COLO829 (cell line): ENCODE results near the gene CELA3B.
"Not testable (repeated sequence)": the region's sequence is repeated elsewhere in the genome, so short reads cannot be mapped to it uniquely, and the experiment has no call there.

Source experiments
- DNase-seq: peaks from one replicate; pipeline ENCODE4 v3.0.0; 2012; ENCODE audit warnings: low spot score

Gene CELA3B, protein sequence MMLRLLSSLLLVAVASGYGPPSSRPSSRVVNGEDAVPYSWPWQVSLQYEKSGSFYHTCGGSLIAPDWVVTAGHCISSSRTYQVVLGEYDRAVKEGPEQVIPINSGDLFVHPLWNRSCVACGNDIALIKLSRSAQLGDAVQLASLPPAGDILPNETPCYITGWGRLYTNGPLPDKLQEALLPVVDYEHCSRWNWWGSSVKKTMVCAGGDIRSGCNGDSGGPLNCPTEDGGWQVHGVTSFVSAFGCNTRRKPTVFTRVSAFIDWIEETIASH

DNA sequence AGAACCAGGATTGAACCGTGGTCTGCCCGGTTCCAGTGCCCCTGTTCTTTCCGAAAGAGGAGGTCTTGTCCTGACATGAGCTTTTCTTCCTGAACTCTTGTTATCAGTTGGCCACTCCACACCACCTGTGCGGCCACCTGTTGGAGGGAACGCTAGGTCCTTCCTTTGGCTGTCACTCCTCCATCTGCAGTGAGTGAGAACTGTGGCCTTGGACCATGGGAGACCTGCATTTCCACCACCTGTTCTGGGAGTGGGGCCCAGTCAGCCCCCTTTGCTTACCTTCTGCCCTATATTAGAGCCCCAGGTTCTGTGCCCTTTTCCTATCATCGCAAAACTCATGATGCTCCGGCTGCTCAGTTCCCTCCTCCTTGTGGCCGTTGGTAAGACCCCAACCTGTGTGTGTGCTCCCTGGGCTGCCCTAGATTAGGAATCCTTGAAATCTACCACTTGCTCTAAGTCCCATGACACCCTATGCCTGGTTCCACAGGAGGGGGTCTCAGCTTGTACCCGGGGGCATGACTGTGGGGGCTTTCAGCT is at the start of gene CELA3B:
Gene CELA3B, plus strand, starts transcription at position 320 of the 537 bp plus-strand sequence. Its CDS starts 18 bp downstream, at position 338.
- not testable (repeated sequence) for DNase-seq

DNA sequence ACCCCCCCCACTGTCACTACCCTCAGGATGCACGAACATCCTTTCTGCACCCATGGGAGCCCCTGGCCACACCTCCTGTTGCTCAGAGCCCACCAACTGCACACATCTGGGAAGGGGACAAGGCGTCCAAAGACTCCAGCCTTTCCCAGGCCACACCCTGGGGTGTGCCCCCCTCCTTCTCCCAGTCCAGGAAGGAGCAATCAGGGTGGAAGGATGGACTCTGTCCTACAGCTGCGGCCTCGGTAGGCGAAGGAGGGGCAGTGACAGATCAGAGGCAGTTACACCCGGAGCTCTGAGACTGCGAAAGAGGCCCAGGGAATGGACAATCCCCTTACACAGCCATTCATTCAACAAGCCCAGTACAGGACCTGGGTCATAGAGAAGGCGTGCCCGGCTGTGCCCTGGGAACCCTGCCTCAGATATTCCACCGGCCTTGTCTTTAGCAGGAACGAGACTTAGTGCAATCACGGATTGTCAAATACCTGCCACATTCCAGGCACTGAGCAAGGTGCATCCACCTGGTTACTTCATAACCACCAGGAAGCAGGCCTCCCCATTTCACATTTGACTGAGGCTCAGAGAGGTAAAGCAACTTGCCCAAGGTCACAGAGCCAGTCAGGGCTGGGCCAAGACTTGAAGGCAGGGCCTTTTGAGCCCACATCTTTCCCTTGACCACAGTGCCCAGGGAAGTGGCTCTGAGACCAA is 49.1 kb upstream of the CELA3B start:
- no peak for DNase-seq

DNA sequence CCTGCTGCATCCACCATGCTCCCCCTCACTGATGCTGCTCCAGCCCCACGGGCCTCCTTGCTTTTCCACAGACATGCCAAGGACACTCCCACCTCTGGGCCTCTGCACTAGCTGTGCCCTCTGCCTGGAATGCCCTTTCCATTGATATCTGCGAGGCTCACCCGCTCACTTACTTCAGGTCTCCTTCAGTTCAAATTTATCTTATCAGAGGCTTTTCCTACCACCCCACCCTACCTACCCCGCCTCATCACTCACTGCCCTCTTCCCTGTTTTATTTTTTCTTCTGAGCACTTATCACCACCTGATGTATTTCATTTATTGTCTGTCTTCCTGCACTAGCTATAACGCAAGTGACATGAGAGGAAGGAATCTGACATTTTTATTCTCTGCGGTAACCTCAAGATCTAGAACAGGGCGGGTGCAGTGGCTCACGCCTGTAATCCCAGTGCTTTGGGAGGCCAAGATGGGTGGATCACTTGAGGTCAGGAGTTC is 46.7 kb upstream of the CELA3B start:
- no peak for DNase-seq

DNA sequence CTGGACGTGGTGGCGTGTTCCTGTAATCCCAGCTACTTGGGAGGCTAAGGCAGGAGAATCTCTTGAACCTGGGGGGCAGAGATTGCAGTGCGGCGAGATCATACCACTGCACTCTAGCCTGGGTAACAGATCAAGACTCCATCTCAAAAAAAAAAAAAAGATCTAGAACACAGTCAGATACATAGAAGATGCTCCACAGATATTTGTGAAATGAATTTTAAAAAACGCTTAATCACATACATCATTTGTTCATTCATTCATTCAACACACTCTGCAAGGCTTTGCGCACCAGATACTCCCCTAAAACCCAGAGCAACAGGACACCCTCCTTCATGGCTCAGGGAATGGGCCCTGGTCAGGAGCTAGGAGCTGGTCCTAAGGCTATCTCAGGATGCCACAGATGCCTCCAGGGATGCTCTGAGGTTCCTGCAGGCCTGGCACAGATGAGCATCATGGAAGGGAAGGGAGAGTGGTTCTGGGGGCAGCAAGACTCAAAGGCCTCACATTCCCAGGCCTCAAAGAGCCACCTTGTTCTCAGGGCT is 46.1 kb upstream of the CELA3B start:
- DNase-seq: no peak

DNA sequence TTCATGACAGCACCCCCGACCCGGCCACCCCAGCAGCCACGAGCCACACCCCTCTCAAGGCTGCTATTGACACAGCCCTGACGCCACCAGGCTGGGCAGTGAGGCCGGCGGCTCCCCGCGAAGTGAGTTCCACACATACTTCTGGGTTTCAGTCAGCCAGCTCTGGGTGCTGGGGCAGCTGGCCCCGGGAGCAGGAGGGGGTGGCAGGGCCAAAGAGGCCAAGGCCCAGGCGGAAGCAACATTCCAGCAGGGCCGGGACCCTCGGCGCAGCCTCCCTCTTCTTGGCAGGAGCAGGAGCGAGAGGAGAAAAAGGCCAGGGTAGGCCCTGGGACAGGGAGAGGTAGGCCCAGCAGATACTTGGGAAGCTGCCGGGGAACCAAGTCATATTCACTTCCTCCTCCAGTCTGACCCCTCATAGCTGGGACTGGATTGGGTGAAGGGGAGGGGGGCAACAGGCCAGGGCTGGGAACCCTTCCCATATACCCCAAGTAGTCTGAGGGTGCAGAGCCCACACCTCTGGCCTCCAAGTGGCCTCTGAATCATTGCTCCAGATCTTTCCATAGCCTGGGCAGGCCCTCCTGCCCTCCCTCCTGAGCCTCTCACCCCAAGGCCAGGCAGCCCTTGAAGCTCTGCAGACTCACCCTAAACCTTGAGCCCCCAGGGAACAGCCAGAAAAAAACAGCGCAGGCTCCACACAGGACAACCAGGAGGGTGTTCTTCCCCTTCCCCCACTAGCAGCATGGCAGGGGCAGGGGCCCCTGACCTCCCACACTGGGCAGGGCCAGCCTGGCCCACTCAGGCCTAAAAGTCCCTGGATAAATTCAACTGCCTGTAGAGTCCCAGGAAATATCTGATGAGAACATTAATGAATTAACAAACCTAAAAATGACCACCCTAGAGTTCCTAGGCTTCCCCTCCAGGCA is 45.4 kb upstream of the CELA3B start:
- DNase-seq: no peak

DNA sequence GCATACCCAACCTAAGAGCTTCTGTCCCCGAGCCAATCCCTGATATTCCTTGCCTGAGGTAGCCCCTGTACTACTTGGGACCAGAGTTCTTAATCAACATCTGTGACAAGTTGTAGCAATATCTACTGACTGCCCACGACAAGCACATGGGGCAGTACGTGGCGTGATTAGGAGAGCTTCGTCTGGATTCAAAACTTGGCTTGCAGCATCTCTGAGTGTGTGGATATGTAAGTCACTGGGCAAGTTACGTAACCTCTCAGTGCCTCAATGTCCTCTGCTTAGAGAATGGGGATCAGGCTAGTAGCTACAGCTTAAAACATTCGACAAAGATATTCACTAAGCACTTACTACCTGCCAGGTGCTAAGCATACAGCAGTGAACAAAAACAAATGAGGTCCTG is 44.7 kb upstream of the CELA3B start:
- no peak for DNase-seq

DNA sequence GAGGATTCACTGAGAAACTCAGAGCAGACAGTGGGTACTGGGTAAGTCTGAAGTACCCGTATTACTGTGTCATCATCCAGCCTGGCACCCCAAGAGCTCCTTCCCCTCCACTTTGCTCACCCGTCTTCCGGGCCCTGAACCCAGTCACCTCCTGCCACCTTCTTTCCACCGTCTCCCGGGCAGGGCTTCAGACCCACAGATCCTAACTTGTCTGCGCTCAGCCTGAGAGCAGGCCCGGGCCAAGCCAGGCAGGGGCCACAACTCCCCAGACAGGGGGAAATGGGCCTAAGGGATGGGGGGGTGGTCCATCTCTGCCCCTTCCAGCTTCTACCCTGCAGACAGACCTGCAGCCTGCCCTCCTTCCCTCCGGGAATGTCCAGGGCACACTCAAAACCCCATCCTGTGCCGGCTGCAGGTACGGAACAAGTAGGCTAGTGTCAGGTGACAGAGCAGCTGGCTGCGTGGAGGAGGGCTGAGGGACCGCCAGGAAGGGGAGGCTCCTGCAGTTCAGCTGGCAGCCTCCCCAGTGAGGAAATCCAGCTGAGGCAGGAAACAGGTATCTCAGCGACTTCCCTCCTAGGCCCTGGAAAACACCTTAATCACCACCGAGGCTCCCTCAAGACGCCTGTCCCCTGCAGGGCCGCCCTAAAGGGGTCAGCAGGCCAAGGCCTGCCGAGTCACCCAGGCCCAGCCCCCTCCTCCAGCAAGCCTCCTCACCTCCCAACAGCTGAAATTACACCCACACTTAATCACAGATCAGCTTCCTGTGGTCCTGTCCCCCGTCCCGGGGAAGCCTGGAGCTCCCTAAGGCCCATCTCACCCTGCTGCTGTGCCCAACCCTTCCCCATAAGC is 43.2 kb upstream of the CELA3B start:
- DNase-seq: no peak

DNA sequence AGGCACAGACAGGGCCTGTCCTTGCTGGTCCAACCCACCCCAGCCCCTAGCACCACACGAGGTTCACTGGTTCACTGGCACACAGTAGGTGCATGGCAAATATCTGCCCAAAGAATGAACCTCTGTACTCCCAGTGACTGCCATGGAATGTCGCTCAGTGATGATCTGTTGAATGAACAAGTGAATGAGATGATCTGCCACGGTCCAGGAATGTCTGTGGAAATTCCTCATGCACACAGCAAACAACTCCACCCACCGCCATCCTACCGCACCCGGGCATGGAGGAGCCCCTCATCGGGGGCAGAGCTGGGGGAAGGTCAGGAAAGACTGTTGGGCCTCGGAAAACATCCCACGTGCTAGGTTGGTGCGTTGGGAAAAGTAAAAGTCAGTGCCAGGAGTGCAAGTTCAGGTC is 41.4 kb upstream of the CELA3B start:
- no peak for DNase-seq

DNA sequence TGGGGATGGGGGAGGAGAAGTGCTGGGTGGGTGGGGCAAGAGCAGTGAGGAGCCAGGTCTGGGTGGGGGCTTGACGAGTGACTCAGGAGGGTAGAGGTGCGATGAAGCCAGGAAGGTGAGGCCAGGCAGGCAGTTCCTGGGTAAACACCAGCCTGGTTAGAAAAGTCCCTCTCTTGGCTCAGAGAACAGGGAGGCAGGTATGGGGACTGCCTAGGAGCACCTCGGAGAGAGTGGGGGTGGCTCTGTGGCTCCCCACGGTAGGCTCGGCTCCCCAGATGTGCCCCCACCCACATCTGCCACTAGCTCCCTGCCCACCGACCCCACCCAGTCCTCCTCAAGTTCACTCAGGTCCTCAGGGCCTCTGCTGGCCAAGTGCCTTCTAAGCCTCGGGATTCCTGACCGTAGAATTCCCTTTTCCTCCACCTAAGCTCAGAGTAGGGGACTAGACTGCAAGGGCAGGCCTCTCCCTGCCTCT is 40.9 kb upstream of the CELA3B start:
- no peak for DNase-seq

DNA sequence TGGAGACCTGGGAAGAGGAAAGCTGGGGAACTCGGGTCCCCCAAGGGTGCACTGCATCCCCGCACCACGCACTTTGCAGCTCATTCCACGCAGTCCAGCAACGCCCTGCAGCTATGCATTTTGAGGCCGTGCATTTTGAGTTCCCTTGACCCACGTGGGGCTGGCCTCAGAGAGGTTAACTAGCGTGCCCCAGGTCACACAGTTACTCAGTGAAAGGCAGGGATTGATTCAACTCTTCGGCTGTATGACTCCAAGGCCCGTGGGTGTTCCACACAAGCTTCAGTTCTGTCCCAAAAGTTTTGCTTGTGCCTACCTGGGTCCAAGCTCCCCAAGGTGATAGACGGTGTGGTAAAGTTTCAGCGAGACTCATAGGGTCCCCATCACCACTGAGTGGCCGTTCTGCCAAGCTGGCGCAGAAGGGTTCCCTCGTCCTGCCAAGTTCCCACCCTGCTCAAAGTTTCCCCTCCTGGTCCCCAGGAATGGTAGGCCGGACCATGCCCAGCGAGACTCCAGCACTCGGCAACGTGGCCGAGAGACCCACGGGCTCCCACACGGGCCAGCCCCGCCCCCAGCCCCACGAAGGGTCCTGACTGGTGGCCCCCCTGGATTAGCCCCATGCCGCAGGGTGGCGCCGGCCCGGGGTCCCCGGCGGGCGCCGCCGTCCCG is 40.3 kb upstream of the CELA3B start:
- DNase-seq: no peak

DNA sequence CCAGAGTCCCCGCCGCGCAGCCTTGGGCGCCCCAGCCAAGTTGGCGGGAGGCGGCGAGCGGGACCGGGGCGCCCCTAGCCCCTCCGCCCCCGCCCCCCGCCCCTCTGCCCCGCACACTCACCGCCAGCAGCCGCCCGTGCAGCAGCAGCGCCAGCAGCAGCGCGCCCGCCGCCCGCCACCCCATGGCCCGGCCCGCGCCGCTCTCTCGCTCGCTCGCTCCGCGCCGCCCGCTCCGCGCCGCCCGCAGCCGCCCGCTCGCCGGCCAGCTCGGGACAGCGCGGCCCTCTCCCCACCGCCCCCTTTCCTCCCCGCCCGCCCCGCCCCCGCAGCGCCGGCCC is 39.8 kb upstream of the CELA3B start, which contains the start of gene HSPG2:
Gene HSPG2, minus strand, starts transcription at position 277 of the 338 bp plus-strand sequence. Its CDS starts 93 bp downstream, at position 184.
- DNase-seq: no peak

DNA sequence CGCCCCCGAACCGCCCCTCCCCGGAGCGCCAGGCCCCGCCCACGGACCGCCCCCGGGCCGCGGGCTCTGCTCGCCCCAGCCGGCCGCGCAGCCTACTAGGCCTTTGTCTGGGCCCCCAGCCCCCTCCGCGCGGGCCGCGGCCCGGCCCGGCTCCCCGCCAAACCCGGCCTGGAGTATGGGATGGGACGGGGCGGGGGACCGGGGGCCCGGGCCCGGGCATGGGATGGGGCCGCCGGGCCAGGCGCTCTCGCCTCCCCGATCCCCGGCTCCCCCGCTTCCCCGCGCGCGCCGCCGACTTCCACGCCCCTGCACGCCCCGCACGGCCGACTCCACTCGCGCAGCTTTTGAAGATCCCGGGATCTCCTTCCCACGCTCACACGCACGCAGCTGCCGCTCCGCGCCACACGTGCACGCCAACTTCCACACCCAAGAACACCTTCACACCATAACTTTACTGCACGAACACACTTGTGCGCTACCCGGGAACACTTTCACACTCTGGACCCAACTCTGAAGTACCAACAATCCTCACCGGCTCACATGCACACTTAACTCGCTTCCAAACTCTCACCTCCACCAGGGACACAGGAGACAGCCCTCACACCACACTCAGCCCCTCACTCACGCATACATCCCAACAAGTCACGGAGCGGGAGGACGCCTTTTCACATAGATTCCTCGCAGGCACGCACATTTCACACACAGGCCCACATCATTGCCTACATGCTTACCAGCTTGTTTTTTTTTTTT is 39.3 kb upstream of the CELA3B start:
- DNase-seq: peak; percentile 40

DNA sequence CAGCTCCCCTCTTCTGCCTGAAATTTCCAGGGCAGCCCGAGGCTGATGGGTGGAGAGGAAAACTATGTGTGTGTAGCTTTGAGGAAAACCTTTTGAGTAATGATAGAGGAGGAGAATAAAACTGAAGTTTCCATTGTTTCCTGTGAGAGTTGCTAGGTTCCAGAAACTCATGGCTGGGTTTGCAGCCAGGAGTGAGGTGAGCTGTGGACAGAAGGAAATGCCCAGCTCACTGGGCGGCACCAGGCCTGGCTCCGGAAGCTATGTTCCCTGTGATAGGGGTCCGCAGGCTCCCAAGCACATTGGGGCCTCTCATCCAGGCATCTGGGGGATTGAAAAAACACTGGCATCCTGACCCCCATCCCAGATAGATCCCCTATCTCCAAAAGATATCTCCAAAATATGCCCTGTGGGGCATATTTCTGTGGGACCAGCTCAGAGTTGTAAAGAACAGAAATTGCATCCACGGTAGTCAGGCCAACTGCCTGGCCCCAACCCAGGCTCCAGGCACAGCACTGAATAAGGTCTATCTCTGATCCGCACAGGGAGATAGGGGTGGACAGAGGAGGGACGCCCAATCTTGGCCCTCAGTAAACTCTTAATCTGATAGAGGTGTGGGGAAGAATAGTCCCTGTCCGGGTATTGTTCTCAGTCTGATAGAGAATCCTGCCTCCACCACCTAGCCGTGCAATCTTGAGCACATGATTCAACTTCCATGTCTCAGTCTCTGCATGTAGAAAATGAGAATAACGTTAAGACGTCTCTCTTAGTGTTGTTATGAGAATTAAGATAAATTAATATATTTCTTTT is 37.9 kb upstream of the CELA3B start:
- no peak for DNase-seq

DNA sequence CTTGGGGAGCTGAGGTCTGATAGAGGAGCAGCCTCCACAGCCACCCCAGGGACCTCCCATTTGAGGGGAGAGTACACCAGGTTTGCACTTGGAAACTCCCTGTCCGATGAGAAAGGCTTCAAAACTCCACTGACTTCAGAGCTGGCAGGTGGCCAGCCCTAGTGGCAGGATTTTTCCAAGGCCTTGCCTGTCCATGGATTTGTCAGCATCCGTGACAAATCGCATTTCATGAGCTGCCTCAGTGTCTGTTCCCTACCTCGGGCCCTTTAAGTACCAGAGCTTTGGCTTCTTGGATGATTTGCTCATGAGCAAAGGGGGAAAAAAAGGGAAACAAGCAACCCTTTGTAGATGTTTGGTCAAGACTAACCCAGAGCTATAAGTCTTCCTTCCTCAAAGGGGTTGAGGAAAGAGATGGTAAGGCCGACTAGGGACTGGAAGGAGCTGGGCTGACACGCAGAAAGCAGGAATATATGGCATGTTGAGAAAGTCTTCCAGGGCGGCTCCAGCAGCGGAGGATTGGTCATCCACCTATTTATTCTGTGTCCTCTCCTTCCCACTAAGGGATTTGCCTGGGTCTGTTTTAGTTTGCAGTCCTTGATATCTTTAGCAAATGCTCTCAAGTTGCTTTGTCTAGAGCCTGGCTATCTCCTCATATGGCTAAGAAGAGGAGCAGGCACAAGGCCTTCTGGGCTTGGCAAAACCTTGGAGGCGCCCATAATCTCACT is 37.0 kb upstream of the CELA3B start:
- peak; percentile 86 for DNase-seq

DNA sequence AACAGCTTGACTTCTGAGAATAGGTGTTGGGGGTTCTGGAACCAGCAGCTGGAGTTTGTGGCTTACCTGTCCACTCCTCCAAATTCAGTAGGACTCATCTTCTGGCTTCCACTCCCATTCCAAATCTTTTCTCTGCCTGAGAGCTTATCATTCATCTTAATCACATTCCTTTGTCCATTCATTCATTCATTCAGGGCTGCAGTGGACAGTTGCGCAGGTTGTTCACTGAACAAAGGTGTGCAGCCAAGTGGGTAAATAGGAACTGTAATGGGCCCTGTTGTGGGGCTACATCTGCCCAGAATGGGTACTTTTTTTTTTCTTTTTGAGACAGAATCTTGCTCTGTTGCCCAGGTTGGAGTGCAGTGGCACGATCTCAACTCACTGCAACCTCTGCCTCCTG is 36.3 kb upstream of the CELA3B start:
- no peak for DNase-seq

DNA sequence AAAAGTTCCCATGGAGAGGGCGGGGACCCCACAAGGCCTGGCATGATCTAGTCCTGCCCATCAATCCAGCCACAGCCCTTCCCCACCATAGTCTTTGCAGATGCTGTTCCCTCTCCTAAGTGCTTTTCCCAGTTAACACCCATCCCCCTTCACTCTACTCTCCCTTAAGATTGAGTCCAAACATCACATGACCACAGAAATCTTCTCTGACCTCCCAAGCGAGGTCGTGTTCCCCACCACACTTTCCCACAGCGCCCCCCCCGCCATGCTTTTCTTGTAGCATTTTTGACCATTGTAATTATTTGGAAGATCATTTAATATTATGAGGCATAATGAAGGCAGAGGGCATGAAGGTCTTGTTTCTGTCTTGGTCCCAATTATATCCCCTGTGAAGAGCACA is 35.5 kb upstream of the CELA3B start:
- no peak for DNase-seq

DNA sequence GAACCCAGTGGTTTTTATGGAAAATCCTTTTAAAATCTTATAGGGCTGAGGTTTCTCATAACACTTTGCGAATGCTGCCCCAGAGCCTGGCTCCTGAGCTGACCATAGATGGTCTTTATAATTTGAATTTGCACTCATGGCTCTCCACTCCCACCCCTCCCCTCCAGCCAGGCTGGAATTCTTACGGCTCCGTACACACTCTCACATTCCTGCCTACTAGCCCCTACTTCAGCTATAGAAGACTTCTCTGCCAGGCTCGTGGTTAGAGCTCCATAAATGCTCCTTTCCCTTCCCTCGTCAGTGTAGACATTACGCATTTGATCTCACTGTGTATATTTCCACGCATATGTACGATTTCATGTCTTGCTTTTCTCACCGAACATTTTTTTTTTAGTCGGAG is 34.4 kb upstream of the CELA3B start:
- DNase-seq: no peak
